Natural killer cell (primary cell): ENCODE results near the gene GHRHR. TPM values are rescaled to one million over a fixed set of nuclear protein-coding genes. Genes with fewer than 3 reads are reported as not detected.

Source experiments
- ATAC-seq, 3 donors: fragments of 150-1000 bp in 2 of 3; fragments of 200-7000 bp in 1 of 3; cut with Tn5 transposase; 1 replicate in 1 of 3; 2 replicates in 2 of 3; pipeline ENCODE4 v1.10.0; 2021; ENCODE audit warnings: mild to moderate bottlenecking in 2 of 3, moderate library complexity in 2 of 3
- DNase-seq, 2 donors: peaks; one replicate each; pipeline versions ENCODE4 v3.0.0 to v3.0.0-alpha.2; 2013 to 2021; ENCODE audit warnings: mixed read lengths in 1 of 2
- H3K27ac ChIP-seq: one replicate; pipeline ENCODE4 v1.5.1; 2013; ENCODE audit warnings: mild to moderate bottlenecking, low read length
- H3K27me3 ChIP-seq: one replicate; pipeline ENCODE4 v1.6.1; 2013; ENCODE audit warnings: low read length; ENCODE audit not compliant: control insufficient read depth, insufficient read depth
- H3K36me3 ChIP-seq: one replicate; pipeline ENCODE4 v1.6.1; 2013; ENCODE audit warnings: low read length; ENCODE audit not compliant: control insufficient read depth, insufficient read depth
- H3K4me1 ChIP-seq: one replicate; pipeline ENCODE4 v1.6.1; 2013; ENCODE audit warnings: low read length; ENCODE audit not compliant: control insufficient read depth, insufficient read depth
- H3K4me3 ChIP-seq: one replicate; pipeline ENCODE4 v1.5.1; 2013; ENCODE audit warnings: low read length
- H3K9me3 ChIP-seq: one replicate; pipeline ENCODE4 v1.6.1; 2013; ENCODE audit warnings: low read length; ENCODE audit not compliant: control insufficient read depth, insufficient read depth
- H3K27ac Mint-ChIP-seq, 2 donors: one replicate each; pipeline ENCODE4 v1.8.0; 2022; ENCODE audit warnings: mild to moderate bottlenecking in 2 of 2, mixed read lengths in 2 of 2, moderate library complexity in 1 of 2
- H3K27me3 Mint-ChIP-seq, 2 donors: one replicate each; pipeline ENCODE4 v1.8.0; 2022; ENCODE audit warnings: low read depth in 2 of 2, mixed read lengths in 2 of 2
- H3K36me3 Mint-ChIP-seq: one replicate; pipeline ENCODE4 v1.8.0; 2022; ENCODE audit warnings: mixed read lengths
- H3K4me1 Mint-ChIP-seq, 2 donors: one replicate each; pipeline ENCODE4 v1.8.0; 2022; ENCODE audit warnings: mixed read lengths in 2 of 2
- H3K4me3 Mint-ChIP-seq: one replicate; pipeline ENCODE4 v1.8.0; 2022; ENCODE audit warnings: mild to moderate bottlenecking, moderate library complexity, mixed read lengths
- H3K9me3 Mint-ChIP-seq, 2 donors: one replicate each; pipeline ENCODE4 v1.8.0; 2022; ENCODE audit warnings: mixed read lengths in 2 of 2
- CTCF ChIP-seq: fragments of 200-600 bp; IDR thresholded peaks from one replicate; pipeline ENCODE4 v1.8.0; 2022; ENCODE audit warnings: antibody characterized with exemption
- WGBS: methylation state at CpG from one replicate; pipeline ENCODE4 v1.1.7; 2013; ENCODE audit warnings: missing lambda C conversion rate; ENCODE audit not compliant: insufficient coverage; 5-methylcytosine and 5-hydroxymethylcytosine counted together
- intact Hi-C: fragments of 100-400 bp; cut with micrococcal nuclease; formaldehyde crosslinking; loops from one replicate; pipeline ENCODE4 v1.14.2; 2022
- total RNA-seq, 4 donors: library from RNA; stranded (reverse); fragments of 120-200 nt in 1 of 4; gene quantifications; one replicate each; pipeline versions ENCODE4 v1.2.3 to v1.2.4, GENCODE V29; 2013 to 2022

GHRHR gene
- total RNA-seq, 3 donors from 2014 or later (not counting 1 experiment from before 2014, with no cell fraction given) = not detected

- Mint-ChIP-seq H3K27ac (no peak overlapping the region), H3K36me3 (no peaks in the 10 kb centered on the region), H3K27me3 (peaks cover 21 to 22% of the 10 kb centered on the region in 2 donors), H3K4me1 (no peaks in the 10 kb centered on the region), H3K4me3 (no peak overlapping the region), H3K9me3 (no peaks in the 10 kb centered on the region)
- no peaks in the 10 kb centered on the region for H3K4me1 ChIP-seq
- WGBS = 81% methylated on average over 16 of the region's 16 CpGs
- no peak overlapping the region for H3K4me3 ChIP-seq
- H3K36me3 ChIP-seq = no peaks in the 10 kb centered on the region
- no peak for DNase-seq
- no peak for ATAC-seq
- H3K27me3 ChIP-seq = no peaks in the 10 kb centered on the region
- no peak overlapping the region for H3K27ac ChIP-seq
- intact Hi-C loops = no loop called here
- H3K9me3 ChIP-seq = no peaks in the 10 kb centered on the region
- TF ChIP-seq CTCF = no peak
Observed at GRCh38 chr7:30989008-30989823, 25.5 kb downstream of the GHRHR start.

GRCh38 chr7:30989824-30990672, 26.3 kb downstream of the GHRHR start:
- intact Hi-C loops = no loop called here
- Histone ChIP-seq H3K27ac (no peak overlapping the region), H3K4me1 (no peaks in the 10 kb centered on the region), H3K36me3 (no peaks in the 10 kb centered on the region), H3K4me3 (no peak overlapping the region), H3K9me3 (no peaks in the 10 kb centered on the region), H3K27me3 (no peaks in the 10 kb centered on the region)
- no peak overlapping the region for H3K27ac Mint-ChIP-seq
- no peak for ATAC-seq
- no peaks in the 10 kb centered on the region for H3K4me1 Mint-ChIP-seq
- TF ChIP-seq CTCF = no peak
- 89% methylated on average over 10 of the region's 10 CpGs for WGBS
- H3K27me3 Mint-ChIP-seq = peaks cover 17 to 21% of the 10 kb centered on the region in 2 donors
- no peaks in the 10 kb centered on the region for H3K9me3 Mint-ChIP-seq
- no peak overlapping the region for H3K4me3 Mint-ChIP-seq
- no peaks in the 10 kb centered on the region for H3K36me3 Mint-ChIP-seq
- no peak for DNase-seq

- Mint-ChIP-seq H3K27ac (no peak overlapping the region), H3K9me3 (no peaks in the 10 kb centered on the region), H3K4me3 (no peak overlapping the region), H3K4me1 (no peaks in the 10 kb centered on the region), H3K27me3 (peaks cover 13 to 18% of the 10 kb centered on the region in 2 donors), H3K36me3 (no peaks in the 10 kb centered on the region)
- no peak for DNase-seq
- no peak for ATAC-seq
- intact Hi-C loops = no loop called here
- Histone ChIP-seq H3K36me3 (no peaks in the 10 kb centered on the region), H3K9me3 (no peaks in the 10 kb centered on the region), H3K4me3 (no peak overlapping the region), H3K27ac (no peak overlapping the region), H3K4me1 (no peaks in the 10 kb centered on the region), H3K27me3 (no peaks in the 10 kb centered on the region)
- 89% methylated on average over 6 of the region's 6 CpGs for WGBS
- no peak for TF ChIP-seq CTCF
Observed at GRCh38 chr7:30990673-30991170, 27.0 kb downstream of the GHRHR start.
